GM19025 (cell line): ENCODE data around the gene SLC35C1.

Experiments
- ATAC-seq: cut with Tn5 transposase; IDR thresholded peaks from one replicate; pipeline ENCODE4 v1.9.1; 2021; ENCODE audit warnings: mild to moderate bottlenecking, low read depth, moderate library complexity; ENCODE audit not compliant: unreplicated experiment

Gene SLC35C1

DNA sequence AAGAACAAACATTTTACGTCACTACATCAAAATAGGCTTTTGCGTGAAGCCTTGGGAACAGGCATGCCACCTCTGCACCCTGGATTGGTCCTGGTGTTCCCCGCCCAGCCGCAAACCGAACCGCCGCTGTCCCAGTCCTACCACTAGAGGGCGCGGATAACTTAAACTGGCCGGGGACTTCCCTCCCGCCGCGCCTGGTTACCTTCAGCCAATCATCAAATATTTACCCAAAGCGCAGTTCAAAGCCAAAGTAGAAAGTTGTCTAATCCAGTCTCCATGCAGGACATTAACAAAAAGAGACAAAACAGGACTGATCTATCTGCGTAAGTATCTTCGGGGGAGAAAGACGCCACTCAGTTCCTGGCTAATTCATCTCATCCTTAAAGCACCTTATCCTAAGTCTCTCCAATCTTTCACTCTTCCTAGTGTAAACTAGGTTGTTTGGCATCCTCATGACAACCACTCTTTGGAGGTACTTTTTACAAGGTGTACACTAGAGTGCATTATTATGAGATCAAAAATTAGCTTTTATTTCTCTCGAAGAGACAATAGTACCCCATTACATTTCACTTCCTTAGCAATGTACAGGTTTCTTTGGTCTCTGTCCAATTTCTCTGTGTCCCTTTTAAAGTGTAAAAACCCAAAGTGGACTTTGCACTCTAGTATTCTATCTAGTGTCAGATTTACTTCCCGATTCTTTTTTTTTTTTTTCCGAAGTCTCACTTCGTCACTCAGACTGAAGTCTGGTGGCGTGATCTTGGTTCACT is 38.4 kb downstream of the SLC35C1 start:
- no peak for ATAC-seq

GRCh38 chr11:45844822-45845578 is 40.1 kb downstream of the SLC35C1 start:
- no peak for ATAC-seq

- ATAC-seq, result no peak
Observed at GRCh38 chr11:45846174-45846675, 41.3 kb downstream of the SLC35C1 start.

DNA sequence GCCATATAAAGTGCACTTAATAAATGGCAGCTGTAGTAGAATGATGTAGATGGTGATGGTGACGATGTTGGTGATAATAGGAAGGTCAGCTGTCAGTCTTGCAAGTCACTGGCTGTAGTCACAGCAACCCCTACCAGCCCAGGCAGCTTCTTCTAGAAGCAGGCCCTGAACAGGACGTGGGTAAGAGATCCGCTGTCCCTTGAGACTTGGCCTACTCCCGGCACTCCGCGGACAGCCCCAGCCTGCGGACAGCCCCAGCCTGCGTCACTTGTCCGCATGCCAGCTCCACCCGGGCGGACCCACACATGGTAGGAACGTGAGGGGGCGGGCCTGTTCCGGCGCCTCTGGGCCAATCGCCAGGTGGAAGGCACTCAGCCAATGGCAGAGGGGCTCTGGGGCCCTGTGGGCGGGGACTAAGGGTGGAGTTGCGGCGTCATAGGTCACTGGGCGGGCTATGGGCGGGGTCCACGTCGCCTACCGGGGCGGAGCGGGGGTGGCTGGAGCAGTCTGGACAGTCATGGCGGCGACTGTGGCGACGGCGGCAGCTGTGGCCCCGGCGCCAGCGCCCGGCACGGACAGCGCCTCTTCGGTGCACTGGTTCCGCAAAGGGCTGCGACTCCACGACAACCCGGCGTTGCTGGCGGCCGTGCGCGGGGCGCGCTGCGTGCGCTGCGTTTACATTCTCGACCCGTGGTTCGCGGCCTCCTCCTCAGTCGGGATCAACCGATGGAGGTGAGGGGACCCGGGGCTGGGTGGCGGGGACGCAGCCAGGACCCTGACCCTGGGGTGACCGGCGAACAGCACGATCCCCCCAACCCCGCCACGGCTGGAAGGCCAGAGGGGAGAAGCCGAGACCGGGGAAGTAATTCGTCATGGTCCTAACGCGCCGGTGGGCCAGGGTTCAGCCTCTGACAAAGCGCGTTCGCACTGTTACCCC is 42.3 kb downstream of the SLC35C1 start, which contains the start of gene CRY2:
Gene CRY2, plus strand, starts transcription at position 502 of the 937 bp plus-strand sequence. Its CDS starts 16 bp downstream, at position 518.
- peak; percentile 94 for ATAC-seq

DNA sequence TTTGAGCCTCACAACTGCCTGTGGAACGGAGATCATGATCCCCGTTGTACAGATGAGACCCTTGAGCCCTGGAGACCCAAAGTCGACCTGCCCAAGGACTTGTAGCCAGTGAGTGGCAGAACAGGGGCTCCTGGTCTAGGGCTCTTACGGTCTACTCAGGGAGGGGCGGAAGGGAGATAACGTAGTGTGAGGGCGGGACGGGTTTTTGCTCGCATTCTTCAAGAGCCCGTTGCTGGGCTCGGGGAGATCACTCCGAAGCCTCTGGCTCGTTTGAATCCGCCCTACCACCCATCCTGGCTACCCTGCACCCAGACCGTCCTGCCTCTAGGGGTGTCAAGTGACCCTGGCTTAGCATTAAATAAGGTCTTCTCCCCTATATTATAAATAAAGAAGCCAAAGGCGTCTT is 43.0 kb downstream of the SLC35C1 start:
- ATAC-seq, result no peak

DNA sequence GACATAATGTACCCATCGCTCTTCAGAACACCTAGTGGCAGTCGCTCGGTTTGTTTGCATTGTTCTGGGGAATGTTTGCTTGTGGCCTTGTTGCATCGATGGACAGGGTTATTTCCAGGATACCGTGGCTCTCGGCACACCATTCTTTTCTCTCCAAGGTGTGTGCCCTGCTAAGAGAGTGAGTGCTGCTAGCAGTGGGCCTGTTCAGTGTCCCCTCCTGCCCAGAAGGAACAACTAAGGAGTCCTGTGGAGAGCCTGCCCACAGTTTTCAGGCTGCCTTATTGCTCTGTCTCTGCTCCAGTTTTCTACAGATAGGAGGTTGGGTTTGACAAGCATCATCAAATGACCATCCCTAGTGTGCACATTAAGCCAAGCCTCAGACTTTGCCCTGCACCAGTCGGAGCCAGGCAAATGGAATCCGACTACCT is 43.7 kb downstream of the SLC35C1 start:
- ATAC-seq, result no peak

DNA sequence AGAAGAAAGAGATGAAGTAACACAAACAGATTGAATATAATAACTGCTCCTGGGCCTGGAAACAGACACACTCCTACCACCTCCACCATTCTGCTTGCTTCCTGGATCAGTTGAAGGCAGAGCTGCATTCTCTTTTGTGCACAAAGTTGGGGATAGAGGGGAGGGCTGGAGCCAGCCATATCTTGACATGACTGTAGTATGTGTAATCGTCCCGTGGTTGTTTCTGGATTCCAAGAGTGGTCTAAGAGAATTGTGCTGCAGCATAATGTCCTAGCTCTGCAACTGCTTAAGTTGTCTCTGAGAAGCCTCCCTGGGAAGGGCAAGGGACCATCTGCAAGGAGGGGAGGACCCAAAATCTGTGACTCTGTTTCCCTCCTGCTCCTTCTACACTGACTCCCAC is 45.5 kb downstream of the SLC35C1 start:
- ATAC-seq, result no peak

DNA sequence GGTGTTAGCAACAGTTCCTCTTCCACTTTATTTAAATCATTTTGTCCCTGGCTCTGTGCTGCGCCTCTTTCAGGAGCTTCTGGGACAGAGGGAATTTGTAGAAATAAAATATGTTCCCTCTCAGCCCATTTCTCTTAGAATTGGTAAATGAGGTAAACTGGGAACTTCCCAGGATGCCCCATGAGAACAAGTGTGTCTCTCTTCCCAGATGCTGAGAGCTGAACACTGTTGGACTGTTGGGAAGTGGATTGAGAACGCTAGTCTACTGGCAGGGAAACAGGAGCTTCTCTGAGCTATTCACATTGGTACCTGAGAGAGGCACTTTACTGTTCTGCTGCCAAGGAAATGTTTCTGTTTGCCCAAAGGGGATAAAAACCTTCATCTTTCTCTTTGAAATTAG is 46.3 kb downstream of the SLC35C1 start:
- ATAC-seq, result no peak

DNA sequence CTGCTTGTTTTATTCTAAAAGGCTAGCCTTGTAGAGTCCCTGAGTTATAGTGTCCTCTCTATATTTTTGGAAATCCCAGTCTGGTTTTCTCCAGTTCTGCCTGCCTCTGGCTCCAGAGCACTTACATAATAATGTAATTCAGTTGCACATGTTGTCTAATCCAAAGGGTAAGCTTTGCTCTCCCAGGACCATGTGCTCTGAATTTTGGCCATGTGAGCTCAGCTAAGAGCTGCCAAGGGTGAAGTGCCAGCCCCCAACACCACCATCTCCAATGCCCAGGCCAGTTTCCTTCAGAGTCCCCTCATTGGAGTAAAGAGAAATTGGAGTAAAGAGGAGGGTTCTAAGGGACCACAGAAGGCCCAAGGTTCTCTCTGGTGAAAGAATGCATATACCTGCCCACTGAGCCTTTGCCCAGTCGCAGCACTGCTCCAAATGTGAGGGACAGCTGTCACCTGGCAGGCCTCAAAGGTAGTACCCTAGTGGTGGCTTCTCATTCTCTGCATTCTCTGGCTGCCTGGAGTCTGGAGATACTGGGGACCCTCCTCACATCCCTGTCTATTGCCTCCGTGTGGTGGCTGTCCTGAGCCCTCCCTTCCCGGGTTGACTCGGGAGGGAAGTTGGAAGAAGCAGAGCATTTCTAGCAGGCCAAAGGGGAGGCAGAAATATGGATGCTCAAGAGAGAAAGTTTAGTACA is 47.2 kb downstream of the SLC35C1 start:
- ATAC-seq, result no peak

- ATAC-seq, result no peak
Observed at GRCh38 chr11:45852712-45853101, 47.8 kb downstream of the SLC35C1 start.

DNA sequence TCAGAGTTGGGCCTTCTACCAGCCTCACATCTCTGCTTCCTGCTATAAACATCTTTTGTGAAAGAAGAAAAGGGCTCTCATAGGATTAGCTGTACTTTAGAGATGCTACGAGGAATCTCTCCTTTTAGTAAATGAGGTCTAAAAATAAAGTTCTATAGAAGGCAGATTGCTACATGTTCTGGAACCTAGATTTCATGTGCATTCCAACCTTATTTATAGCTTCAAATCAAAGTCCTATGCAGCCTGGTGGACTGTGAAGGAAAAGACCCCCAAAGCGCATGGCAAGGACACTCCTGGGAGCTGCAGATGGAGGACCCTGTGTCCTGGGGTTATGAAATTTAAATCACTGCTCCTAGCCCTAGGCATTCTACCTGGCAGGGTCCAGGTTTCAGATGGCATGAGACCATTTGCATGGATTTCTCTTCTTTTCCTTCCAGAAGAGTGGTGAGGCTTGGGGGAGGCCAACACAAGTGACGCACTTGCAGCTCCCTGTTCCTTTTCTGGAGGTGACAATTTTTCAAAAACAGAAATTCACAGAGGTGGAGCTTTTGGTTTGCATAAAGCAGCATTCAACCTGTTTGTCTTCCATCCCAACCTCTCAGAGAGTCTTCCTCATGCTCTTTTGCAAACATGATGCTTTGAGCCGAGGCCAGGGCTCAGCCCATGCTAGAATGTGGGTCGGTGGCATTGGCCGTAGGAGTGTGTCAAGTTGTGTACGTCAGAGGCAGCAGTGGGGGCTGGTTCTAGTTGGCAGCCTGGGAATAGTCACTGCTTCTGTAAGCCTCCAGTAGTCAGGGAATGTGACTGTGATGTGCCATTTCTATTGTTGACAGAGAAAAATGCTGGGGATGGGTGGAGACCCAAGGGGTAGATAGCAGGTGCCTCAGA is 48.6 kb downstream of the SLC35C1 start:
- no peak for ATAC-seq

DNA sequence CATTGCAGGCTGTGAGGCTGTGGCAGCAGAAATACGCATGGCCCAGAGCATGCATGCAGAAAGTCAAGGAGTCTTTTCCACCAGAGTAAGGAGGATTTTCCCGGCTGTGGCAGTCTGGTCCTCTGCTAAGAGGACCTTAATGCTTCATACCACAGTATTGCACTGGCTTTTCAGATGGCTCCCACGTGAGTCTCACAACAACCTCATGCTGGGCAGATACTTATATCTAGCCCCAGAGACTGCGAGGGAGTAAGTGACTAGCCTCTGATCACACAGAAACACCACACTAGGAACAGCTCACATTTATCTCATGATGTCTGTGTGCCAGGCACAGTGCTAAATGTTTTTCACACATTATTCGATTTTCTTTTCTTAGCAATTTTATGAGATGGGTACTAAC is 50.4 kb downstream of the SLC35C1 start:
- no peak for ATAC-seq

DNA sequence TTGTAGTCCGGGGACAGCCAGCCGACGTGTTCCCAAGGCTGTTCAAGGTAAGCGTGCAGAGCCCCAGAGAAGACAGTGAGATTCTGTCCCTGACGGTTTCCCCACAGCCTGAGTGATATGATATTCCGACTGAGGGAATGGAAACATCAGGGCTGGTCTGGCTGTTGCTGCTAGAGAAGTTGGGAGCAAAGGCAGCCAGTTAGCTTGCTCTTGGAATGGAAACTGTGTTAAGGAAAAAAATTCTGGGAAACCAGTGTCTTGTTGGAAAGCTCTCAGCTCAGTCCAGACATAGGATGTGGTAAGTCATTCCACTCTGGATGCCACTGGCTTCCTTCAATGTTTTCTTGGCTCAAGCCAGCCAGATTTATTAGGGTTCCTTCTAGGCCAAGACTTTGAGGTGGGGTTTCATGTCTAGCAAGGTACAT is 51.1 kb downstream of the SLC35C1 start:
- no peak for ATAC-seq

DNA sequence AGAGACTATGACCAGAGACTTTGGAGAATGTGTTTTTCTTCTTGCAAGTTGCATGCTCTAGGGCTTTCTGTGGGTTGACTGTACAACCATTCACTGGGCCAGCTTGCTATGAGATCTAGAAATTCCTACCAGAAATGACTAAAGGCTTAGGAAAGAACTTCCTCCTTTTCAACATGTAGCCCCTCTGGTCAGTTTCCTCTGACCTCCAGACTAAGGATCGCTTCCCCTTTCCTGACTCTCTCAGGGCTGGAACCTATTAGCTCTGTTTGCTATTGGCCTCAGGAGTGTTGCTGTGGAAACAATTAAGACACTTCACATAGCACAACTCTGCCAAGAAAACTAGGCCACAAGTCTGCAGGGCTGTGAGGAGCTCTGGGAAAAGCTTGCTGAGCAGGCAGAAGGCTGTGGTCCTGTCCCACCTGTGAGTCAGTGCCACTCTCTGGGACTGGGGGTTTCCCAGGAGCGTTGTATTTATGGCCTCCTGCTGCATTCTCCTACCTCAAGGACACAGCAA is 53.1 kb downstream of the SLC35C1 start:
- ATAC-seq, result no peak

DNA sequence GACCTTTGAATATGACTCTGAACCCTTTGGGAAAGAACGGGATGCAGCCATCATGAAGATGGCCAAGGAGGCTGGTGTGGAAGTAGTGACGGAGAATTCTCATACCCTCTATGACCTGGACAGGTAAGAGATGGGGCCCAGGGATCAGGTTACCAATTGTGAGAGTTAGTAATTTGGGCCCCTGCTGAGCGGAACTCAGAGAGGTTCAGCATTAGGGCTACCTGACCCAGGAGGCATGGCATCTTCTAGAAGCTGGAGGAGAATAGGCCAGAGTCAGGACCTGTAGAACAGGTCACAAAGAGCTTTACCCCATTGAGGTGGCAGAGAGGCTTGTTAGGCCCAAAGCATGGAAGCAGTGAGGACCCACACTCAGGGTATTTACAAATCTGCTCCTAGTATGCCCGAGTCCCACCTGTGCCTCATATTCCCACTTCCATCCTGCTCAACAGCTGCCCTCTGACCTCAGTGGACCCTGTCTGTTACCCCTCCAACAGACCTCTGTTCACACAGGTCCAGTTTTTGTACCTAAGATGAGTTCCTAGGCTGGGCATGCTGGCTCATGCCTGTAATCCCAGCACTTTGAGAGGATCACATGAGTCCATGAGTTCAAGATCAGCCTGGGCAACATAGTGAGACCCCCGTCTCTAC is 53.9 kb downstream of the SLC35C1 start:
- no peak for ATAC-seq

- no peak for ATAC-seq
Observed at GRCh38 chr11:45859661-45860140, 54.8 kb downstream of the SLC35C1 start.

- no peak for ATAC-seq
Observed at GRCh38 chr11:45860348-45860747, 55.4 kb downstream of the SLC35C1 start.
